Brain microvascular endothelial cell (primary cell): ENCODE measurements around the gene CRY2.

ENCODE experiments used
- DNase-seq: peaks from one replicate; pipeline ENCODE4 v3.0.0-alpha.2; 2020
- H3K27ac ChIP-seq: fragments of 250-450 bp; sonication (Bioruptor Pico); 2 replicates; pipeline ENCODE4 v1.5.1; 2020; ENCODE audit warnings: mild to moderate bottlenecking, moderate library complexity
- H3K27me3 ChIP-seq: fragments of 250-450 bp; sonication (Bioruptor Pico); replicated peaks from 2 replicates; pipeline ENCODE4 v1.5.1; 2020; ENCODE audit warnings: mild to moderate bottlenecking
- H3K36me3 ChIP-seq: fragments of 250-450 bp; sonication (Bioruptor Pico); replicated peaks from 2 replicates; pipeline ENCODE4 v1.5.1; 2020; ENCODE audit warnings: mild to moderate bottlenecking
- H3K4me3 ChIP-seq: 2 replicates; pipeline ENCODE4 v1.5.1; 2011; ENCODE audit warnings: low read depth, mild to moderate bottlenecking, control low read depth, low read length, moderate library complexity
- CTCF ChIP-seq: IDR thresholded peaks from 2 replicates; pipeline ENCODE4 v1.5.1; 2011; ENCODE audit warnings: low read depth, mild to moderate bottlenecking, moderate library complexity, low read length, control low read depth, inconsistent platforms; ENCODE audit errors: missing control alignments
- in situ Hi-C: cut with HindIII; loops from 2 replicates; pipeline ENCODE4 v1.10.0; 2017; ENCODE audit warnings: low sequenced_read_pairs, low pct_ligation_motif_present

The CRY2 gene

DNA sequence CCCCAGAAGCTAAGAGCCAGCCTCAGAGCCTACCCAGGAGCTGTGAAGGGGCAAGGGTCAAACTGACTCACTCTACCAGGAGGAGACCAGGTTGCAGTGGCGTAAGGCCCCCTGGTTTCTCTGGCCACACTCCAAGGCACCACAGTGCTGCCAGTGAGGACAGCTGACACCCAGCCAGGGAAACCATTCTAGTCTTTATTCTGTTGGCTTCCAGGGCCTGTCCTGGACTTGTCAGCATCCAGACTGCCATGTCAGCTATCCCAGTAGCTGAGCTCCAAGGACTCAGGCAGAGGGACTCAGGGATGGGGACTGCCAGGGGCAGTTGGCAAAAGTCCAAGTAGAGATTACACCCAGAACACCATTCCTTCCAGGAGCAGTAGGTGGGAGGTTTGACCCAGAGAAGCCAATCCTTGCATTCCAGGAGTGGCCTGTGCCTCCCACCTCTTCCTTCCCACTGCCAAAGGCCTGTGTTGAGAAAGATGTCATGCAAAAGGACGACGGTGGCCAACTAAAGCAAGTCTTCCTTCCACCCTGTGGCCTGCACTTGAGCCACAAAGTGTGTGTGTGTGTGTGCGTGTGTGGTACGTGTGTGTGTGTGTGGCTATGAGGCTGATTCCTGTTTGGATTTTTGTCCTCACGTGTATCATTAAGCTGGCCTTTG lies 34.6 kb downstream of the CRY2 start:
- Histone ChIP-seq H3K36me3 (peaks cover 8% of the 10 kb centered on the region), H3K4me3 (no peak overlapping the region), H3K27ac (no peak overlapping the region), H3K27me3 (no peaks in the 10 kb centered on the region)
- no peak for DNase-seq
- in situ Hi-C loops, result no loop called here
- no peak for TF ChIP-seq CTCF

DNA sequence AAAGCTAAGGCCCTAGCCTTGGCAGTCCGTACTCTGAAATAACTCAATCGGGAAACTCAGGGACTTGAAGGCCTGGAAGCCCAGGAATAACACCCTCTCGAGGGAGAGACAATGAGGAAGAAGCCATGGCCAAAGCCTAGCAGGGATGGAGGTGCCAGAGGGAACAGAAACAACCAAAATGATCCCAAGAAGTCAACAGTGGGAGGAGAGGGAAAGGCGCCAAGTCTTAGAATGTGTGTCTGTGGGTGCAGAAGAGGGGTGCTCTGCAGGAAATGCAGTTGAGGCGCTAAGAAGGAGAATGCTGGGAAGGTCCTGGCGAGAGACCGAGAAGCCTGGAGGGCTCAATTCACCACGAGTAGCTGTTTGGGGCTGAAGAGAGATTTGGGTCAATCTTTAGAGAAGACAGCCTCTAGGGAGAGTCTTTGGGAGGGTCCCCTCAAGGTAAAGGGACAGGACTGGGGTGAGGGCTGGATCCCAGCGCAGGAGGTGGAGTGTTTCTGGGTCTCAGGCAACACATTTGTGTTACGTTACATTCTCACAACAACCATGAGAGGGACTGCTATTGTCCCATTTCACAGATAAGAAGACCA lies 37.4 kb downstream of the CRY2 start:
- TF ChIP-seq CTCF, result no peak
- no peak overlapping the region for H3K4me3 ChIP-seq
- peaks cover 5% of the 10 kb centered on the region for H3K36me3 ChIP-seq
- DNase-seq, result no peak
- H3K27ac ChIP-seq, result no peak overlapping the region
- in situ Hi-C loops, result no loop called here
- H3K27me3 ChIP-seq, result no peaks in the 10 kb centered on the region

DNA sequence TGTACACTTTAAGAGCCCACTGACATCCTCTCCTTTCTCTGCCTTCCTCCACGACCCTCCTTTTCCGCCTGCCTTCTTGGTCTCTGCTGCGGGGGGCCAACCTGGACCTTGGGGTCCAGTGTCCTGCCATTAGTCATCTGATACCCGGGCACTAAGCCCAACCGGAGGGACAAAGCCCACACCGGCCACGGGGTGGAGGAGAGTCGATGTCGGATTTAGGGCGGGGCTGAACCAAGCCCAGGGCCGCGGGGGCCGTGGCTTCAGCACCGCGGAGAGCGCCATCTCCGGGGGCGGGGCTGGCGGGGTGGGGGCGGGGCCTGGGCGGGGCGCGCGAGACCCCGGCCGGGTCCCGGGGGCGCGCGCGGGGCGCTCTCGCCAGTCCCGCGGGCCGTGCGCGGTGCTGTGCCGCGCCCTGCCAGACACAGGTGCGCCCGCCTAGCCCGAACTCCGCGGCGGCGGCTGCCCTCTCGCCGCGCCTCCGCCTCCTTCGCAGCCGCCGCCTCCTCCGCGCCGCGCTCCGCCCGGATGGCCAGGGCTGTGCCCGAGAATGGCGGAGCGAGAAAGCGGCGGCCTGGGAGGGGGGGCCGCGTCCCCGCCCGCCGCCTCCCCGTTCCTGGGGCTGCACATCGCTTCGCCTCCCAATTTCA lies 38.1 kb downstream of the CRY2 start, which contains the start of gene MAPK8IP1:
TSS of gene MAPK8IP1 (plus strand) at position 378 of the 647 bp plus-strand sequence. CDS start at position 548, 170 bp downstream.
- TF ChIP-seq CTCF, result peak; percentile 11
- H3K27ac ChIP-seq, result no peak within 1 kb of the TSS
- no peaks in the 10 kb centered on the region for H3K27me3 ChIP-seq
- in situ Hi-C loops, result no loop called here
- H3K36me3 ChIP-seq, result peaks cover 5% of the 10 kb centered on the region
- no peak for DNase-seq
- peak within 1 kb of the TSS; percentile 37 for H3K4me3 ChIP-seq

DNA sequence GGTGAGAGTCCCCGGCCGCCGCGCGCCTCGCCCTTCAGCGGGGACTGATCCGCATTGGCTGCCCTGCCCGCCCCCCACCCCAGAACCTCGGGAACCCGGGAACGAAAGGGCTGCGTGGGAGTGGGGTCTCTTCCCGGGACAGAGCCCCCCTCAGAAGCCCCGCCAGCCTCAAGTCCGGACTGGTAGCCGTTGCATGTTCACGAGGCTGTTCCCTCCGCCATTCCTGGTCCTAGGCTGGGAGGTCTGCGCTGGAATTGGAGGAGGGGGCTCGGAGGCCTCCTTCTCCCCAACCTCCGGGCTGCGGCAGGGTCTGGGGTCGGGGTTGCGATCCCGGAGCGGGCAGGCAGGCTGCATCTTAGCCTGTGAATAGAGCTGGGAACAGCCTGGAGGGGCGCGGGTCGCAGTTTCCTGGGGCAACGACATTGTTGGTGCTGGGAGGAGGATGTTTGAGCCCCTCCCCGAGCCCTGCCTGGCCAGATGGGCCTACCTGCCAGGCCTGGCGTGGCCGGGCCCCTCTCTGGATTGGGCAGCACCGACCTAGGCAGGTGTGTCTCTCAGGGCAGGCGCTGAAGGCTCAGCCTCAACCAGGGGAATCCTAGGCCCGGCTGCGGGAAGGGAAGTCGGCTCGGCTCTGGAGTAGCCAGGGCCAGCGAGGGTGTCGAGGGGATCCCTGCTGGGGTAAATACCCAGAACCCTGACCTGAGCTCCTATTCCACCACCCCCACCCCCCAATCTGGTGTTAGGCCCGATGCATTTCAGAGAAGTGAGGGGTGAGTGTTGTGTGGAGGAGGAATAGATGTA lies 38.8 kb downstream of the CRY2 start:
- Histone ChIP-seq H3K27ac (no peak overlapping the region), H3K4me3 (peak overlapping the region; percentile 37), H3K27me3 (no peaks in the 10 kb centered on the region), H3K36me3 (peaks cover 1% of the 10 kb centered on the region)
- in situ Hi-C loops, result no loop called here
- TF ChIP-seq CTCF, result no peak
- DNase-seq, result no peak

- no peak for TF ChIP-seq CTCF
These were observed 39.7 kb downstream of the CRY2 start for GRCh38 chr11:45886816-45887520.

More at GRCh38 chr11:45886816-45887520, 39.7 kb downstream of the CRY2 start:
- Histone ChIP-seq H3K27ac (no peak overlapping the region), H3K4me3 (no peak overlapping the region), H3K27me3 (no peaks in the 10 kb centered on the region), H3K36me3 (no peaks in the 10 kb centered on the region)
- in situ Hi-C loops, result no loop called here
- DNase-seq, result no peak
